AG04450 (cell line): Measurements from ENCODE around the gene PPDPF. TPM values are rescaled to one million over a fixed set of nuclear protein-coding genes. Genes with fewer than 3 reads are reported as not detected.

Source experiments
- CTCF ChIA-PET: fragments of 300-600, 350-600 bp; formaldehyde crosslinking; extraction: SDS; loops from one replicate; lab custom pipeline; 2022; ENCODE audit warnings: antibody characterized with exemption, inconsistent platforms; lab: Charles Lee
- POLR2A ChIA-PET: fragments of 350-600 bp; formaldehyde crosslinking; extraction: SDS; loops from one replicate; lab custom pipeline; 2021; ENCODE audit warnings: antibody characterized with exemption, inconsistent platforms; lab: Yijun Ruan, JAX
- DNase-seq: peaks from one replicate; pipeline ENCODE4 v3.0.0-alpha.2; 2011; ENCODE audit warnings: low read depth, low spot score
- H3K27ac ChIP-seq: one replicate; pipeline ENCODE4 v1.5.1; 2012; ENCODE audit warnings: low read depth, low read length, control low read depth
- H3K27me3 ChIP-seq: one replicate; pipeline ENCODE4 v1.6.0; 2012; ENCODE audit warnings: low read length; ENCODE audit not compliant: control insufficient read depth, insufficient read depth
- H3K4me3 ChIP-seq: 2 replicates; pipeline ENCODE4 v1.5.1; 2011; ENCODE audit warnings: mild to moderate bottlenecking, low read depth, low read length, control low read depth
- H3K9me3 ChIP-seq: 2 replicates; pipeline ENCODE4 v1.5.1; 2012; ENCODE audit warnings: low read length; ENCODE audit not compliant: control insufficient read depth, insufficient read depth
- polyA plus RNA-seq: library from polyadenylated mRNA; depleted of rRNA; stranded (reverse); fragments of >200 nt; gene quantifications from 2 replicates; pipeline ENCODE4 v1.2.3, GENCODE V29; 2011
- TF ChIP-seq, protein P1 (sequence below): IDR thresholded peaks from 2 replicates; pipeline ENCODE4 v1.5.1; 2011; ENCODE audit warnings: low read depth, low read length, control low read depth, inconsistent platforms

PPDPF gene
- polyA plus RNA-seq, 1 experiment = 13.5 TPM

DNA sequence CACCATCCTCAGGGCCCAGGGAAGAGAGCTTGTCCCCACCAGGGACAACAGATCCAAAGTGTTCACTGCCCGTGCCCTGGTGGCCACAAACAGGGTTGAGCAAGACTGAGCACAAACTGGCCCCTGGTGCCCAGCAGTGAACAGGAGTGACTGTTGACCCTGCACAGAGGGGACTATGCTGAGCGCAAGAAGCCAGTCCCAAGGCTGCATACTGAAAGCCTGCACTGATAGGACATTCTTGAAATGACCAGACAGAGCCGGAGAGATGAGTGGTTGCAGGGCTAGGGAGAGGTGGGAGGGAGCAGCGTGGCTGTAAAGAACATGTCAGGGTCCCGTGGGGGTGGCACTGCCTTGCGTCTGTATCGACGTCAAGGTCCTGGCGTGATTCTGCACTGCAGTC lies 30.5 kb downstream of the PPDPF start:
- Histone ChIP-seq H3K27ac (no peak overlapping the region), H3K4me3 (no peak overlapping the region), H3K27me3 (peaks cover 19% of the 10 kb centered on the region), H3K9me3 (peaks cover 9% of the 10 kb centered on the region; the same call in 1 of the 2 replicates)
- no peak for DNase-seq
- TF ChIP-seq, protein P1, sequence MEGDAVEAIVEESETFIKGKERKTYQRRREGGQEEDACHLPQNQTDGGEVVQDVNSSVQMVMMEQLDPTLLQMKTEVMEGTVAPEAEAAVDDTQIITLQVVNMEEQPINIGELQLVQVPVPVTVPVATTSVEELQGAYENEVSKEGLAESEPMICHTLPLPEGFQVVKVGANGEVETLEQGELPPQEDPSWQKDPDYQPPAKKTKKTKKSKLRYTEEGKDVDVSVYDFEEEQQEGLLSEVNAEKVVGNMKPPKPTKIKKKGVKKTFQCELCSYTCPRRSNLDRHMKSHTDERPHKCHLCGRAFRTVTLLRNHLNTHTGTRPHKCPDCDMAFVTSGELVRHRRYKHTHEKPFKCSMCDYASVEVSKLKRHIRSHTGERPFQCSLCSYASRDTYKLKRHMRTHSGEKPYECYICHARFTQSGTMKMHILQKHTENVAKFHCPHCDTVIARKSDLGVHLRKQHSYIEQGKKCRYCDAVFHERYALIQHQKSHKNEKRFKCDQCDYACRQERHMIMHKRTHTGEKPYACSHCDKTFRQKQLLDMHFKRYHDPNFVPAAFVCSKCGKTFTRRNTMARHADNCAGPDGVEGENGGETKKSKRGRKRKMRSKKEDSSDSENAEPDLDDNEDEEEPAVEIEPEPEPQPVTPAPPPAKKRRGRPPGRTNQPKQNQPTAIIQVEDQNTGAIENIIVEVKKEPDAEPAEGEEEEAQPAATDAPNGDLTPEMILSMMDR = no peak
- ChIA-PET CTCF (interaction anchor here (2.0 kb wide), 1 partner anchor 13 kb away, joined by 5 read pairs; no protein-coding TSS in a partner anchor), POLR2A (no interaction called here)

GRCh38 chr20:63552481-63553249 lies 32.1 kb downstream of the PPDPF start:
- peaks cover 11% of the 10 kb centered on the region for H3K27me3 ChIP-seq
- ChIA-PET POLR2A (interaction anchor here (1.2 kb wide), 1 partner anchor 32 kb away, joined by 5 read pairs; no protein-coding TSS in a partner anchor), CTCF (interaction anchor here (0.8 kb wide), 1 partner anchor 14 kb away, joined by 3 read pairs; no protein-coding TSS in a partner anchor)
- TF ChIP-seq, protein P1 = no peak
- H3K9me3 ChIP-seq = peaks cover 9% of the 10 kb centered on the region; the same call in 1 of the 2 replicates
- no peak overlapping the region for H3K4me3 ChIP-seq
- H3K27ac ChIP-seq = no peak overlapping the region
- no peak for DNase-seq

DNA sequence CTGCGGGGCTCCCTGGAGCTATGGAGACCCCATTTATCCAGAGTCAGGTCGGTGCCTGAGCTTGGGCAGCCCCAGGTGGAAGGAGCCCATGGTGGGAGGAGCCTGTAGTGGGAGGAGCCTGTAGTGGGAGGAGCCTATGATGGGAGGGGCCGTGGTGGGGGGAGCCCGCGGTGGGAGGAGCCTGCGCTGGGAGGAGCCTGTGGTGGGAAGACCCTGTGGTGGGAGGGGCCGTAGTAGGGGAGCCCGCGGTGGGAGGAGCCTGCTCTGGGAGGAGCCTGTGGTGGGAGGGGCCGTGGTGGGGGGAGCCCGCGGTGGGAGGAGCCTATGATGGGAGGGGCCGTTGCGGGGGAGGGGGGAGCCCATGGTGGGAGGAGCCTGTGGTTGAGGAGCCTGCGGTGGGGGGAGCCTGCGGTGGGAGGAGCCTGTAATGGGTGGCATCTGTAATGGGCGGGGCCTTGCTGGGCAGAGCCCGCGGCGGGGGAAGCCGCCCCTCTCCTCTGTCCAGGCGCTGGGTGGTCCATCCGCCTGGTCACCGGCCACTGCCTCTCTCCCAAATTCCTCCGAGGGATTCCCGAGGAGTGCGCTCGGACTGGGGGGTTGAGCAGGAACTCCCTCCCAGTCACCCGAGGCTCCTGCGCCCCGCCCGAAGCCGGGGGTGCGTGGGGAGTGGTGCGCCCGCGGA lies 32.8 kb downstream of the PPDPF start:
- H3K27me3 ChIP-seq = peaks cover 7% of the 10 kb centered on the region
- DNase-seq = peak; percentile 66
- ChIA-PET POLR2A (interaction anchor here (1.2 kb wide), 1 partner anchor 32 kb away, joined by 5 read pairs; no protein-coding TSS in a partner anchor), CTCF (interaction anchor here (0.8 kb wide), 1 partner anchor 15 kb away, joined by 3 read pairs; no protein-coding TSS in a partner anchor)
- H3K27ac ChIP-seq = no peak overlapping the region
- H3K9me3 ChIP-seq = peaks cover 9% of the 10 kb centered on the region; the same call in 1 of the 2 replicates
- peak overlapping the region; percentile 56 for H3K4me3 ChIP-seq
- TF ChIP-seq, protein P1 = no peak

- TF ChIP-seq, protein P1 = no peak
Measured at GRCh38 chr20:63553933-63554290, 33.3 kb downstream of the PPDPF start, which contains the start of gene FNDC11. Gene FNDC11, plus strand, starts transcription at chr20:63554159. Its CDS starts 1,505 bp downstream, at chr20:63555664.

More at GRCh38 chr20:63553933-63554290, 33.3 kb downstream of the PPDPF start, which contains the start of gene FNDC11:
- H3K27me3 ChIP-seq = peaks cover 5% of the 10 kb centered on the region
- H3K4me3 ChIP-seq = peak within 1 kb of the TSS; percentile 56
- ChIA-PET CTCF (no interaction called here), POLR2A (no interaction called here)
- no peak for DNase-seq
- no peak within 1 kb of the TSS for H3K27ac ChIP-seq
- peaks cover 9% of the 10 kb centered on the region; the same call in 1 of the 2 replicates for H3K9me3 ChIP-seq
